GM18519 (cell line): ENCODE results near the gene WDR35.
A peak's percentile ranks its signal among the peaks of the same experiment; 100 is the strongest.

Experiments used
- ATAC-seq: cut with Tn5 transposase; IDR thresholded peaks from one replicate; pipeline ENCODE4 v1.9.1; 2021; ENCODE audit warnings: mild to moderate bottlenecking, moderate library complexity; ENCODE audit not compliant: unreplicated experiment, low FRiP score

WDR35 gene

DNA sequence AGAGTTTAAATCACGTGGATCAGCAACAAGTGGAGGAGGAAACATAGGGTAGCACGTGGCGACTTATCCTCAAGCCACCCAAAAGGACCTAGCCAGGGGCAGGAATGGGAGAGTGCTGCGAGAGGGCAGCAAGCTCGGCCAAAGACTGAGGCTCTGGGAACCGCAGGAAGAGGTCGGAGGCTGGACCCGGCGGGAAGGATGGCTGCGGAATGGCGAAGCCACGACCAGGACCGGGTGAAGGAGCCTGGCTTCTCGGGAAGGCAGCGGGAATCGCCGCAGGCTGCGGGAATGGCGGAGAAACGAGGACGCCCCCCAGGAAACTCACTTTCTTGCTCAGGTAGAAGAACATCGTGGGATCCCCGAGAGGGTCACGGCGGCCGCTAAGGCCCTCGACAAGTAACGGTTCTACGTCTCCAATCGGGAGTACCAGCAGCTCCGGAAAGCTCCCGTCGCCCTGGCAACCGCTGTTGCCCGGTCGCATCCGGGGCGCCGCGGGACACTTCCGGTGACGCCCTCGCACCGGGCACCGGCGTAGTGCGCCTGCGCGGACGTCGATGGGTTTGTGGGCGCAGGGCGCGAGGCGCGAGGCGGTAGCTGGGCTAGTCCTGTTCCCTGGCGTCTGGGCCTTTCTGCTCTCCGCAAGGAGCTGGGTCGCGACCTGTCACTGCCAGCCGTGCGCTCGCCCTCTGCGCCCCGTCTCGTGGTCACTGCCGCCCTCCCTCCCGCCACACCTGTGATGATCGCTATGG, at the start of gene WDR35:
WDR35 (minus strand) TSS at position 439 of the 749 bp plus-strand sequence; CDS start at position 349, 90 bp downstream.
- ATAC-seq = peak; percentile 82

DNA sequence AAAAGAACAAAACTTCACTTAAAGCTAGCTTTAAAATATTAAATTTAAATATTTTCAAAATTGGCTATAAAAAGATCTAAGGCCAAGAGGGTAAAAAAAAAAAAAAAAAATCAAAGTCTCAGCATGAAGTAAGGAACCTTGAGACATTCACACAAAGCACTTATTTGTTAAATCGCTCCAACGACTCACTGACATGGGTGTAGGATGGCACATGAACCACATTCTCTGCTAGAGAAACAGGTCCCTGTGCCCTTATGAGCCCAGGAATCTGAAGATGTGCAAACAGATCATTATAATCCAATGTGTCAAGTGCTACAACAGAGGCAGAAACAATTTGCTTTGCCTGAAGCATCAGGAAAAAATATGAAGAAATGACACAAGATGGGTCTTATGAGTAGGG, 47.8 kb upstream of the WDR35 start:
- ATAC-seq = no peak

DNA sequence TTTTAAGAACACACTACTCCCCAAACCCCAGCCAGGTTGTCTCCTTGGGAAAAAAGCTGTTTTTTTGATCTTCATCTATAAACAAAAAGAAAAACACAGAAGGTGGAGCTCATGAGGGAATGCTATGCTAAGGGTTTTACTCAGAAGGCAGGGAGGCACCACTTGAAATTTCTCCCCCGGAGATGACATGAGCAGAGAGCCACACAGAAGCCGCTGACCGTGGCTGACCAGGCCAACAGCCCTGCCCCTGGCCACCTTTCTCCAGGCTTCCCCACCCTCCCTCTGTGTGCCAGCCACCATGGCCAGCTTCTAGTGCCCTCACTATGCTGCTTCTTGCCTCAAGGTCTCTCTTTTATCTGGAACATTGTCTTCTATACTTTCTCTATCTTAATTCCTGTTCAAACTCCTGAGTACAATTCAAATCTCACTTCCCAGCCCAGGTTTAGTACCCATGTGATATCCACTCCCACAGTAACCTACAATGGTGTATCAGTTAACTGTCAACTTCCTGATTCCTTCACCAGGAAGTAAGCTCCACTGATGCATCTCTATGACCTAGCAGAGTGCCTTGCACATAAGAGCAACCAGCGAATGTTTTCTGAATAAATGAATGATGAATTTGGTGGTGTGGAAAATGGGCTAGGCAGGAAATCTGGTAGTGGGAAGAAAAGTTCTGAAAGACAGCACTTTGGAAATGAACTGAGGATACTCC, 46.2 kb upstream of the WDR35 start:
- peak; percentile 67 for ATAC-seq

DNA sequence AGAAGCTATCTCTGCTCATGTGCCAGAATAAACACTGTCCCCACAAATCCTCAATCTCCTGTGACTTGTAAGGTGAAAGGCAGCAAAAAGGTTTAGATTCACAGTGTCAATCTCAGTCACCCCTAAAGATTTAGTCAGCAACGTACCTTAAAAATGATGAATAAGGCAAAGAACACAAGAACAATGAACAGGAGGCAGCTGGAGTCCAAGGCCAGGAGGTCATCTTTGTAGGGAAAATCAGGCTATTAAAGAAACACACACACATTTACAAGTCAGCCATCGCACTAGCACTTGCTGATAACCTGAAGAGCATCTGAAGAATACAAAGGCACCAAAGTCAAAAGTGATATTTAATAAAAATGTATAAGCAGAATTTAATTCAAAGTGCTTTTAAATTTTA, 44.9 kb upstream of the WDR35 start:
- no peak for ATAC-seq

DNA sequence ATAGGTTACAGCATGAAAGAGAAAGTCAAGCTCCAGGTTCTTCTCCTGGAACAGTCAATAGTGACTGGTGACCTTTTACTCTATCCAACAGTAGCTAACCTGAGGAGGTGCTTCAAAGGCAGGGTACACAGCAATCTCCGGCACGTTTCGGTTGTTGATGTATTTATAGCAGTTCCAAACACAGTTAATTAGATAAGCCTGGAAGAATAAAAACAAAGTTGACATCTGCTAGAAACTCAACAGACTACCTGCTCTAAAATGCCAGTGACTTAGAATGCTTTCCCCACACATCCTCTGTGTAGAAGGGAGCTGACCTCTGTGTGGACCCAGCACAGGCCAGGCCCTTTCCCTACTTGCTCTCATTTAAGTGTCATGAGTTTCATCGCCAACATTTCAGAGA, 44.3 kb upstream of the WDR35 start:
- ATAC-seq = no peak

DNA sequence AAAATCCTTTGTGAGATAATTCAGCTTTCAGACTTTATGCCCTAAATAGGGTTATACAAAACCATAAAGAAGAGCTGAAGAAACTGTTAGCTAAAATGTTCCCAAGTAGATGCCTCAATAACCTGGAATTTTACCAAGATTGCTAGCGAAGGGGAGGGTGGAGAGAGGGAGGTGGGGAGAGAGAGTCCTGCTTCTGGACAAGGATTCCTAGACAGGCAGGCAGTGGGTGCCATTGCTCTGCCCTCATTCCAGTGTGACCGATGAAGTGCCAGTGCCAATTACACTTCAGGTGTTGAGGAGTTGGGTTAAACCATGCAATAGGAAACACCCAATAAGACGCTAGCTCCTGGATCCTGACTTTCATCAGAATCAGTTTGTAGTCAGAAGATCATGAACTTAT, 43.4 kb upstream of the WDR35 start:
- no peak for ATAC-seq

DNA sequence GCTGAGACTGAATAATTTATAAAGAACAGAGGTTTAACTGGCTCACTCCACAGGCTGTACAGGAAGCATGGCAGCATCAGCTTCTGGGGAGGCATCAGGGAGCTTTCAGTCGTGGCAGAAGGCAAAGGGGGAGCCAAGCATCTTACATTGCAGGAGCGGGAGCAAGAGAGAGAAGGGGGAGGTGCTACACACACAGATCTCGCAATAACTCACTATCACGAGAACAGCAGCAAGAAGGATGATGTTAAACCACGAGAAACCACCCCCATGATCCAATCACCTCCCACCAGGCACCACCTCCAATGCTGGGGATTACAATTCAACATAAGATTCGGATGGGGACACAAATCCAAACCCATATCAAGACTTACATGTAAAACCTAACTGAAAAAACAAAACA, 40.3 kb upstream of the WDR35 start:
- no peak for ATAC-seq

DNA sequence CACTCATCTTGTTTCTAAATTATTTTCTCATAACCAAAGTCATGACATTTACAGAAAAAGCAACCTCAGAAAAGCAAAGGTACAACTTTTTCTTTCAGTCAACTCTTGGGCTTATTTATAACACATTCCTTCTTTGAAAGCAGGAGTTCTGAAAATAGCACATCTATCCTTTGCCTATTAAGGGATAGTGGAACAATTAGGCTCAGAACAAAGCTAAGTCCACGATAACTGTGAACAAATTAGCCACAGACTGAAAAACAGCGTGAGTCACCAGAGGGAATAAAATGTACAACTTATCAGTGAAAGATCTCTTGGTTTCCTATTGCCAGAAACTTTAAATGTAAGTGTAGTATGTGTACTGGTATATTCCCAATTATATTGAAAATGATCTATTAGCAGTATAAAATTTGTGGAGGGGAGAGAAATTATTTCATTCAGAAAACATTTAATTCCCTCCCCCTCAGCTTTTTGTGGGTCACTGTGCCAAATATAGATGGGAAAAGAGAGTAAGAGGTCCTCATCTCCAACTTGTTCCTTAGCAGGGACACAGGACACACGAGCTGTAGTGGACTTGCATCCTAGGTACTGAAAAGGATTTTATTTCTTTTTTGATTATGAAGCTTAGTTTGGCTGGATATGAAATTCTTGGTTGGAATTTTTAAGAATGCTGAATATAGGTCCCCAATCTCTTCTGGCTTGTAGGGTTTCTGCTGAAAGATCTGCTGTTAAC, 38.0 kb upstream of the WDR35 start:
- ATAC-seq = no peak

DNA sequence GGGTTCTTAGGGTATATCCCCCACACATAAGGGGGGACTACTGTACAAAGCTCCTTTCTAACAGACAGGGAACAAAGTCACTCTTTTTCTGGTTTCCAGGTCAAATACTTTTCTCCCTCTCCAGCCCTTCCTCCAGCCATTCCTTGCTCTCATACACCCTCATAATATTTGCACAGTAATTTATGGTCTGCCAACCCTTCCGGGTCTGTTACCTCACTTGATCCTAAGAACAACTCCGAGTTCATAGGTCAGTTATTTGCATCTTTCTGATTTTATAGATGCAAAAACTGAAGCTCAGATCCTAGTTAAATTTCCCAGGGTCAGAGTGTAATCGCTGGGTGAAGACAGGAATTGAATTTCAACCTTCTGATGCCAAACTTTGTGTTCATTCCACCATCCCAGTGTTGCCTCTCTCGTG, 37.4 kb upstream of the WDR35 start:
- no peak for ATAC-seq

DNA sequence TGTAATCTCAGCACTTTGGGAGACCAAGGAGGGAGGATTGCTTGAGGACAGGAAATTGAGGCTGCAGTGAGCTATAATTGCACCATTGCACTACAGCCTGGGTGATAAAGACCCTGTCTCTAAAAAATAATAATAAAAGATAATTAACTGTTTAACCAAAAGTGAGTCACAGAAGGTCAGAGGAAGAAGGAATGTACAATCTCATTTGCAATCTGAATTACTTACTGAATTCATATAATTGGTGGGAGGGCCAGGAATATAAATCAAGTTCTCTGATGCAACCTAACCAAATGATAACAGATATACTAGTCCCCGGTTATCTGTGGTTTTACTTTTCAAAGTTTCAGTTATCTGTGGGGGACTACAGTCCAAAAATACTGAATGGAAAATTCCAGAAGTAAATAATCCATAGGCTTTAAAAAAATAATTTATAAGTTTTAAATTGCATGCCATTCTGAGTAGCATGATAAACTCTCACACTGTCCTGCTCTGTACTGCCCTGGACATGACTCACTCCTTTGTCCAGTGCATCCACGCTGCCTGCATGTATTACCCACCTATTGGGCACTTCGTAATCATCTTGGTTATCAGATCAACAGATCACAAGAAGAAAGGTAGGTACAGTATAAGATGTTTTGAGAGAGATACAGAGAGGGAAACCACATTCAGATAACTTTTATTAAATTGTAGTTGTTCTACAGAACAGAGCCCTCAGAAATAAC, 35.3 kb upstream of the WDR35 start:
- ATAC-seq = no peak

DNA sequence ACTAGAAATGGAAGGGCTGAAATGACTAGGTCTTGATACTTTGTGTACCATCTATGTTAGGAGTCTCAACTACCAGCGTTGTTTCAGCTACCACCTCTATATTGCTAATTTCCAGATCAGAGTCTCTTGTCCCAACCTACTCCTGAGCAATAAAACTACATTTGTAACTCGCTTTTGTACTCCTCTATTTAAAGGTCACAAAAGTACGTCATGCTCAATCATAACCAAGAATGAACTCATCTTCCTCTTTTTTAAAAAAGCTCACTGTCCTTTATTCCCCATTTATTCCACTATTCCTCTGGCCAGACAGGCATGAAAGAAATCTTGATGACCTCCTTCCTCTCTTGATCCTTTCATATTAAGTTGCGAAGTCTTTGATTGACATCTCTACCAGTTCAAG, 33.8 kb upstream of the WDR35 start:
- no peak for ATAC-seq

DNA sequence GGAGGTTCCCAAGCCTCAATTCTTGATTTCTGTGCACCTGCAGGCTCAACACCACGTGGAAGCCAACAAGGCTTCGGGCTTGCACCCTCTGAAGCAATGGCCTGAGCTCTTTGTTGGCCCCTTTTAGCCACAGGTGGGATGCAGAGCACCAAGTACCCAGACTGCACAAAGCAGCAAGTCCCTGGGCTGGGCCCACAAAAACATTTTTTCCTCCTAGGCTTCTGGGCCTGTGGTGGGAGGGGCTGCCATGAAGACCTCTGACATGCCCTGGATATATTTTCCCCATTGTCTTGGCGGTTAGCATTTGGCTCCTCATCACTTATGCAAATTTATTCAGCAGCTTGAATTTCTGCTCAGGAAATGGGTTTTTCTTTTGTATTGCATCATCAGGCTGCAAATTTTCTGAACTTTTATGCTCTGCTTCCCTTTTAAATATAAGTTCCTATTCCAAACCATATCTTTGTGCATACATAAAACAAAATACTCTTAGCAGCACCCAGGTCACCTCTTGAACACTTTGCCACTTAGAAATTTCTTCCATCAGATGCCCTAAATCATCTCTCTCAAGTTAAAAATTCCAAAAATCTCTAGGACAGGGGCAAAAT, 31.6 kb upstream of the WDR35 start:
- ATAC-seq = no peak

DNA sequence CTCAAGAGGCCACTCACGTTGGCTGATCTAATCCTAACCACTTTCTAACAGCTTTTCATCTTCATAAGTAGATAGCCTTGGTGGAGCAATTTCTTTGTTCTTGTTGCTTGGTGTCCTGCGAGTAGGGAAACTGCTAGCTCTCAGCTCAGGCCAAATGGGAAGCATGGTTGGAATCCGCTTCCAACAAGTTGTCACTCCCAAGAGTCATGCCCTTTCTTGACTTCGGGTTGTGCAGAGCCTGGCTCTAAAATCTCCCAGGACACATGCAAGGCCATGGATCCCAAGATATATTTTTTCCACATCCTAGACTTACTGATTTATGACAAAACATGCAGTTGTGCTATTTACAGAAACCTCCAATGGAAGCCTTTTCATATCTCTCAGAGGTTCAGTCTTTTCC, 29.8 kb upstream of the WDR35 start:
- no peak for ATAC-seq

DNA sequence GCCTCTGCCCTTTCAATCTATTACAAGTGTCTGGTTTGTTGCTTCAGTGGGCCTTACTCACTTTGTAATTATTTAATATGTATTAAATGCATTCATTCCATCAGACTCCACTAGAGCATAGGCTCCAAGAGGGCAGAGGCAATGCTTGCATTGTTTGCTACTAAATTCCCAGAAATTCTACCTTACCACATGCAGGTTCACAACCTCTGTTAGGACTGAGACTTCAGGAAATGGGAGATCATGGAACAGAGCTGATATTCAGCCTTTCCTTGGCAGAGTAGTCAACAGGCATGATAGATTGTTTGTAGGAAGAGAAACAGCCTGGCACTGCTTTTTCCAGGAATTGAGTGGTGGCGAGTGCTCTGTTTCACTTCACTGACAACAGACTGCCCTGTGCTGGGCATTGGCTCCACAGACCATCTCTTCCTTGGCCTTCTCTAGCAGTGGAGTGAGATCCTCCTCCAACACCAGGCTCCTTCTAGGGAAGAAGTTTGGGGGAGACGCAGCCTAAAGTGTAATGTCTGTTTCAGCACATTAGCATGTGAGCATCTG, 28.8 kb upstream of the WDR35 start:
- no peak for ATAC-seq

DNA sequence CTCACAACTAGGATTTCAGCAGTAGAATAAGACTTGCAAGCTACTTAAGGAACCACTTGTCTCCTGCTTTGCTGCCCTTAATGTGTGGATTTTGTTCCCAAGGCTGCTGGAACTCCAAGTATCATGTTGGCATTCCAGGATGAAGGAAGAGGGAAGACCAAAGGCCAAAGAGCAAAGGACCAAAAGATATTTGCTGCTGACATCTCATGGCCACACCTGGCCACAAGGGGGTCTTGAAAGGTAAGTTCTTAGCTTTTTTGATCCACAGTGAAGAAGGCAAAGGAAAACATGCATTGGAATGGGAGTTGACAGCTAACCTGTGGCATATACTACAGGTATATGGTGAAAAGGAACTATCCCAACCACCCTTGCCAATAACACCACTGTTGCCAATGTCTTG, 26.4 kb upstream of the WDR35 start:
- ATAC-seq = no peak

DNA sequence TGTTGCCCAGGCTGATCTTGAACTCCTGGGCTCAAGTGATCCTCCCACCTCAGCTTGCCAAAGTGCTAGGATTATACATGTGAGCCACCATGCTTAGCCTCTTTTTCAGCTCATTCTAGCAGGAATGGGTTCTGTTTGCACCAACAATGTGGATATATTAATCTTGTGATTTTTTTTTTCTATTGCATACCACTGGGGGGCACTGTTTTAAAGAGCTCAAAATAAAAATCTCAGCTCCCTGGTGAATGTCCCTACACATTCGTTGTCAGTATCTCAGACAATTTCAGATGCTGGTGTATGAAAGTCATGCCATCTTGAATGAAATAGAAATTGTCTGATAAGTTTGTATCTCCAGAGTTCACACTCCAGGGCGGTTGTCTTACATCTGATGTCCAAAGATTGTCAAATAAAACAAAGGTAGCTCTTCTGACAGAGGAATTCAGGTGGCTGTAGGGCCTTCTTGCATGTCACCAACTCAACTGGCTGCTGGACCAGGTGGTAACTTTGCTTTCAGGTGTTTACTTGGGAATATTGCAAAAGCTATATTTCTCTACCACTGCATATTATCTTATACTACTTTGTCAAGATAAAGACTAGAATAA, 25.7 kb upstream of the WDR35 start:
- ATAC-seq = no peak

DNA sequence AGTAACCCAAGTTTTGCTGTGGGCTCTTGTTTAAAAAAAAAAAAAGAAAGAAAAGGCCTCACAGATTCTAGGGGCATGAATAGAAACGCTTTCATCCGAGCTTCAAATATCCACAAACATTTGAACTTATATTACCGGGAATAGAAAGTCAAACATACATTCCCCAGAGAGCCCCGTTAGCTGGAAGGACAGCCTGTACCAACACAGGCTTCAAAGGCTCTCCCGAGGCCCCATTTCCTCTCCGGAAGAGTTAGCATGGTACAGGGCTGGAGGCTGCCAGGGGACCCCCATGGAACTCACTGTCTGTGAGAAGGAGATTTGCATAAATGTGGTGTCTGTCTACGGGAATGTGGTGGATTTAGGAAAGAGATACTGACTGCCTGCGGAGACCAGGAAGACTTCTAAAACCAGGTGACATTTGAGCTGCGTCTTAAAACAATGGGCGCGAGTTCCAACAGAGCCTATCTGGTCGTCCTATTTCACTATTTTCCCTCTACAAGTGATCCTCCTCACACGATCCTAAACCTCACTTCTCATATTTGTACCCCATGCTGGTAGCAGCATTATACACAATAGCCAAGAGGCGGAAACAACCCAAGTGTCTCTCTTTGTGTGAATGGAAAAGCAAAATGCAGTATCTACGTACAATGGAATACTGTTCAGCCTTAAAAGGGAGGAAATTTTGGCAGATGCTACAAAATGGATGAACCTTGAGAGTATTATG, 23.4 kb upstream of the WDR35 start:
- ATAC-seq = no peak

DNA sequence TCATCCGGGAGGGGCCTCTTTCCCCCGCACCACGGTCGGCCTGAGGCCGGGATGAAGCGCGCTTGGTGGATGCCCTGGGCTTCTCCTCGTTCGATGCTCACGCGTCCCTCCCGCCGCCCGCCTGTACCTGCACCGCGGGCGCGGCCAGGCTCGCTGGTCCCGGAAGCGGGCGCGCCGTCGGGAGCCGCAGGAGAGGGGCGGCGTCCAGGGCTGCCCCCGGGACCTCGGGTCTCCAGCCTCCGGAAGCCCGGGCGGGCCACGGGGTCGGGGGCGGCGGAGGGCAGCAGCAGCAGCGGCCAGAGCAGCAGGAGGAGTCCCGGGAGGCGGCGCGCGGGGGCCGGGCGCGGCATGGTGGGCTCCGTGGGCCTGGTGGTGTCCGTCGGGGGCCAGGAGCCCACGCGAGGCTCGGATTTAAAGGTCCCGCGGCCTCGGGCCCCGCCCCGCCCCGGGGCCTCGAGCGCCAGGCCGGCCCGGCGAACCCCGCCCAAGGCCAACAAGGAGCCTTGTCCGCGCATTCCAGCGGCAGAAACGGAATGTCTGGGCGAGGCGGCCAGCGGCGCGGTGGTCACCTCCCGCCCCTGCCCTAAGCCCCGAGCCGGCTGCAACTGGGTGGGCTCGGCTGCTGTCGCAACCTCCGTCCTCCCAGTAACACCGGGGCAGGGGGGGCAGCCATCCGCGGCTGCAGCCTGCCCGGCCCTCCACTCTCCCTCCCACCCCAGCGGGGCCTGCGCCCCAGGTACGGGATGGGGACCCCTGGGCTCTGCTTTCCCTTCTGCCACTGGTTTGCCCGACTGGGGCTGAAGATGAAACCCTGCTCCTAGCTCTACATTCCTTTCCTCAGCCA, 22.6 kb upstream of the WDR35 start, which contains the start of gene MATN3:
MATN3 (minus strand) TSS at position 387 of the 844 bp plus-strand sequence; CDS start at position 350, 37 bp downstream.
- no peak for ATAC-seq
